GM18499 (cell line): ENCODE results near the gene C13orf46.
"Not testable (repeated sequence)": the region's sequence is repeated elsewhere in the genome, so short reads cannot be mapped to it uniquely, and the experiment has no call there.

Experiments used
- ATAC-seq: cut with Tn5 transposase; IDR thresholded peaks from one replicate; pipeline ENCODE4 v1.9.1; 2021; ENCODE audit warnings: moderate number of reproducible peaks; ENCODE audit not compliant: insufficient read depth, unreplicated experiment

C13orf46 gene

GRCh38 chr13:113973218-113974164, at the start of gene C13orf46:
Gene C13orf46, minus strand, starts transcription at chr13:113974076. Its CDS starts 79 bp downstream, at chr13:113973997.
- ATAC-seq, result no peak

- no peak for ATAC-seq
Observed at GRCh38 chr13:114022876-114023275, 49.0 kb upstream of the C13orf46 start.

GRCh38 chr13:114022309-114022669, 48.4 kb upstream of the C13orf46 start:
- no peak for ATAC-seq

GRCh38 chr13:114021464-114022308, 47.8 kb upstream of the C13orf46 start:
- no peak for ATAC-seq

- no peak for ATAC-seq
Observed at GRCh38 chr13:114020750-114021463, 47.0 kb upstream of the C13orf46 start.

- not testable (repeated sequence) for ATAC-seq
Observed at GRCh38 chr13:114020134-114020533, 46.3 kb upstream of the C13orf46 start.

- no peak for ATAC-seq
Observed at GRCh38 chr13:114019367-114019766, 45.5 kb upstream of the C13orf46 start.

GRCh38 chr13:114018461-114019055, 44.7 kb upstream of the C13orf46 start:
- no peak for ATAC-seq

GRCh38 chr13:114017966-114018365, 44.1 kb upstream of the C13orf46 start:
- ATAC-seq, result no peak

GRCh38 chr13:114017028-114017630, 43.3 kb upstream of the C13orf46 start:
- no peak for ATAC-seq

- ATAC-seq, result no peak
Observed at GRCh38 chr13:114016321-114017027, 42.6 kb upstream of the C13orf46 start.

GRCh38 chr13:114015969-114016295, 42.1 kb upstream of the C13orf46 start:
- ATAC-seq, result no peak

- no peak for ATAC-seq
Observed at GRCh38 chr13:114015111-114015968, 41.5 kb upstream of the C13orf46 start.

- ATAC-seq, result no peak
Observed at GRCh38 chr13:114013952-114014629, 40.2 kb upstream of the C13orf46 start.

- ATAC-seq, result no peak
Observed at GRCh38 chr13:114013336-114013735, 39.5 kb upstream of the C13orf46 start.

- no peak for ATAC-seq
Observed at GRCh38 chr13:114012921-114013320, 39.0 kb upstream of the C13orf46 start.

GRCh38 chr13:114012141-114012540, 38.3 kb upstream of the C13orf46 start:
- ATAC-seq, result no peak

GRCh38 chr13:114011226-114011625, 37.4 kb upstream of the C13orf46 start:
- no peak for ATAC-seq
